HFF-Myc (cell line): Measurements from ENCODE around the gene PHLPP1.

Source experiments
- DNase-seq: peaks from one replicate; pipeline ENCODE4 v3.0.0-alpha.2; 2011; ENCODE audit warnings: low read depth; ENCODE audit errors: extremely low read depth
- H3K4me3 ChIP-seq: replicated peaks from 2 replicates; pipeline ENCODE4 v1.5.1; 2011; ENCODE audit warnings: low read depth, mild to moderate bottlenecking, control low read depth, low read length
- TF ChIP-seq, protein P1 (sequence below): IDR thresholded peaks from 2 replicates; pipeline ENCODE4 v1.5.1; 2012; ENCODE audit warnings: mild to moderate bottlenecking, low read depth, low read length, control low read depth; ENCODE audit errors: missing control alignments

Gene PHLPP1

DNA sequence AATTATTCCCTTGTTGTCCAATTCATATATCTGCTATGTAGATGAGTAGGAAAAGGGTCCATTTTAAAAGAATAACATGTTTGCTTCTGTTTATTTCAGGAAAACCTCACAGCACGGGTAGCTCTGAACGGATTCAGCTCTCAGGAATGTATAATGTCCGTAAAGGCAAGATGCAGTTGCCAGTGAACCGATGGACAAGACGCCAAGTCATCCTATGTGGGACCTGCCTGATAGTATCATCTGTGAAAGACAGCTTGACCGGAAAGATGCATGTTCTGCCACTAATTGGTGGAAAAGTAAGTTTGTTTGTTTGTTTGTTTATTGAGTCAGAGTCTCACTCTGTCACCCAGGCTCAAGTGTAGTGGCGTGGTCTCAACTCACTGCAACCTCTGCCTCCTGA, 114.6 kb downstream of the PHLPP1 start:
- TF ChIP-seq, protein P1, sequence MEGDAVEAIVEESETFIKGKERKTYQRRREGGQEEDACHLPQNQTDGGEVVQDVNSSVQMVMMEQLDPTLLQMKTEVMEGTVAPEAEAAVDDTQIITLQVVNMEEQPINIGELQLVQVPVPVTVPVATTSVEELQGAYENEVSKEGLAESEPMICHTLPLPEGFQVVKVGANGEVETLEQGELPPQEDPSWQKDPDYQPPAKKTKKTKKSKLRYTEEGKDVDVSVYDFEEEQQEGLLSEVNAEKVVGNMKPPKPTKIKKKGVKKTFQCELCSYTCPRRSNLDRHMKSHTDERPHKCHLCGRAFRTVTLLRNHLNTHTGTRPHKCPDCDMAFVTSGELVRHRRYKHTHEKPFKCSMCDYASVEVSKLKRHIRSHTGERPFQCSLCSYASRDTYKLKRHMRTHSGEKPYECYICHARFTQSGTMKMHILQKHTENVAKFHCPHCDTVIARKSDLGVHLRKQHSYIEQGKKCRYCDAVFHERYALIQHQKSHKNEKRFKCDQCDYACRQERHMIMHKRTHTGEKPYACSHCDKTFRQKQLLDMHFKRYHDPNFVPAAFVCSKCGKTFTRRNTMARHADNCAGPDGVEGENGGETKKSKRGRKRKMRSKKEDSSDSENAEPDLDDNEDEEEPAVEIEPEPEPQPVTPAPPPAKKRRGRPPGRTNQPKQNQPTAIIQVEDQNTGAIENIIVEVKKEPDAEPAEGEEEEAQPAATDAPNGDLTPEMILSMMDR: no peak
- no peak for DNase-seq
- H3K4me3 ChIP-seq: no peak overlapping the region

DNA sequence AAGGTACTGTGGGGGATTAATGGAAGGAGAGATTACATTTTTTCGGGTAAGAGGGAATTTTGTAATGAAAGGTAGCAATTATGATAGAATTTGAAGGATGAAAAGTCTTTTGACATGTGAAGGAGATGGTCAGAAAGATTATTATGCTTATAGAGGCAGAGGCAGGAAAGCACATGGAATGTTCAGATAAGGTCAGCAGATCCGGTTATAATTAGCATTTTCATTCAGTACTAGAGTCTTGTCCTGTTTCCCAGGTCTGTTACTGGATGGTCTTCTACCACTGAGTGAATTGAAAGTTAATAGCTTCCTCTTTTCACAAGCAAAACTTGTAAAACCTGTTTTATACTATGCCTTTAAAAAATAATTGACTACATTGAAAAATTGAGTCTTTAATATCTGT, 116.9 kb downstream of the PHLPP1 start:
- TF ChIP-seq, protein P1: no peak

DNA sequence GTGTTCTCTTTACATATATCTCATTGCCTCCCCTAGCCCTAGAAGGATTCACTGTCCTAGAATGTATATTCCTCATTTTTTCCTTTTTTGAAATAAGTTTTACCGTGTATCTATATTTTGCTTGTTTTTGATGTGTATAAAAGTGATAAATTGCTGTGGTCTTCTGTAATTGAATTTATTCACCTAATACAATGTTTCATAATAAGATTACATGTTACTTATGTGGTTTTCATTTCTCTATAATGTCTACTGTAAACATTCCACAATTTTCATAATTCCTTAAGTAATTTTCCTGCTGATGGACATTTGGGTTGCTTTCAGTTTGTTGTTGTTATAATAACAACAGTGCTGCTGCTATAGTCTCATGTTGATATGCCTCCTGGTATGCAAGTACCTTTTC, 118.2 kb downstream of the PHLPP1 start:
- no peak for DNase-seq
- TF ChIP-seq, protein P1: no peak
- no peak overlapping the region for H3K4me3 ChIP-seq

More for the DNA sequence above, 116.9 kb downstream of the PHLPP1 start:
- DNase-seq: no peak
- H3K4me3 ChIP-seq: no peak overlapping the region

DNA sequence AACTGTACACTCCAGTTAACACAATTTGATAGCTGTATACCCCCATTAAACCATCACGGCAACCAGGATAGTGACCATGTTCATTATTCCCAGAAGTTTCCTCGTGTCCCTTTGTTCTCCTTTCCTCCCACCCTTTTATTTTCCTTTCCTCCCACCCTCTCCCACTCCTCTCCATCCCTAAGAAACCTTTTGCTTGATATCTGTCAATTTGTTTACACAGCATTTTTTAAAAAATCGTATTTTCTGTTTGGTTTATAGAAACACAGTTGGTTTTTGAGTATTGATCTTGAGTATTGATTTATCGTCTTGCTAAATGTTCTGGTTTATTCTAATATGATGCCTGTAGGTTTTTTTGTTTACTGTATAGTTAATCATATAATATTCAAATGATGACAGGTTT, 119.4 kb downstream of the PHLPP1 start:
- TF ChIP-seq, protein P1: no peak
- DNase-seq: no peak
- H3K4me3 ChIP-seq: no peak overlapping the region

DNA sequence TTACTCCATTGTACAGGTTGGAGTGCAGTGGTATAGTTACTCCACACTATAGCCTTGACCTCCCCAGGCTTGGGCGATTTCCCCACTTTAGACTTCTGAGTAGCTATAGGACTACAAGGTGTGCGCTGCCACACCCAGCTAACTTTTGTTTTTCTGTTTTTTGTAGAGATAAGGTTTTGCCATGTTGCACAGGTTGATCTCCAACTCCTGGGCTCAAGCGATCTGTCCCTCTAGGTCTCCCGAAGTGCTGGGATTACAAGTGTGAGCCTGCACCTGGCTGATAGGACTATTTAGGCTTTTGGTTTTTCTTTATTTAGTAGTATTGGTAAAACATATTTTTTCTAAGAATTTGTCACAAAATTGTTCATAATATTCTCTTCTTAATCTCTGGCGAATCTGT, 121.7 kb downstream of the PHLPP1 start:
- no peak for DNase-seq
- no peak overlapping the region for H3K4me3 ChIP-seq
- TF ChIP-seq, protein P1: no peak

DNA sequence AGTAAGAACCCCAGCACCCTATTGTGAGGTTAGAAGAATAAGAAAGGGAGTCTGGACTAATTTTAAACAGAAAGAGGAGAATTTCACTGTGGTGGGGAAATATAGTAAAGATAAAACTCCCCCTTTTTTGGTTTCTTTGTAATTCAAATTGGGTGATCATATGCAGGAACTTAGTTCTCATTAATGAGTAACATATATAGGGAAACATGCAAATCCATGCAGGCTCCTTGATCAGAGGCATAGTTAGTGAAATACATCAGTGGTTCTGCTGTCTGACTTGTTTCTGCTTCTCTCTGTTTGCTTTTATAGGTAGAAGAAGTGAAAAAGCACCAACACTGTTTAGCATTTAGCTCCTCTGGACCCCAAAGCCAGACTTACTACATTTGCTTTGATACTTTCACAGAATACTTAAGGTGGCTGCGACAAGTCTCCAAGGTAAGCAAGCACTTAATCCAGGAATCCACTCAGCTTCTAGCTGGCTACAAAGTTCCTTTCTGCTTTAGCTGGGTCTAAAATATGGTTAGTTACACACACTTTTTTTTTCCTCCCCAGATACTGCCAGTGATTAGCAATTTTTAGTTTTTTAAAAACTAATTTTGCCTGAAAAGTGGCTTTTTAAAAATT, 123.2 kb downstream of the PHLPP1 start:
- H3K4me3 ChIP-seq: no peak overlapping the region
- no peak for DNase-seq
- TF ChIP-seq, protein P1: no peak
